GM12872 (cell line): ENCODE measurements around the gene PUSL1.

ENCODE experiments used
- CTCF ChIP-seq: IDR thresholded peaks from 3 replicates; pipeline ENCODE4 v1.5.1; 2011; ENCODE audit warnings: low read depth, mild to moderate bottlenecking, low read length, moderate library complexity; ENCODE audit not compliant: insufficient read depth

PUSL1 gene

GRCh38 chr1:1326075-1326605 is 17.7 kb downstream of the PUSL1 start:
- no peak for TF ChIP-seq CTCF

GRCh38 chr1:1327291-1327690 is 18.9 kb downstream of the PUSL1 start:
- TF ChIP-seq CTCF: no peak

GRCh38 chr1:1328254-1328653 is 19.9 kb downstream of the PUSL1 start:
- TF ChIP-seq CTCF: no peak

- TF ChIP-seq CTCF: no peak
These were observed 21.2 kb downstream of the PUSL1 start for GRCh38 chr1:1329304-1330210.

- no peak for TF ChIP-seq CTCF
These were observed 22.1 kb downstream of the PUSL1 start for GRCh38 chr1:1330366-1331067.

GRCh38 chr1:1331068-1331965 is 22.9 kb downstream of the PUSL1 start, which contains the start of gene TAS1R3:
Gene TAS1R3 (plus strand): TSS chr1:1331280. CDS start chr1:1331346, 66 bp downstream.
- TF ChIP-seq CTCF: no peak
